Fibroblast of skin of right biceps (primary cell): ENCODE data around the gene RTN3.

Experiments
- DNase-seq: peaks from one replicate; pipeline ENCODE4 v3.0.0-alpha.2; 2013

RTN3 gene

GRCh38 chr11:63738720-63739360, 57.5 kb downstream of the RTN3 start:
- peak; percentile 72 for DNase-seq

DNA sequence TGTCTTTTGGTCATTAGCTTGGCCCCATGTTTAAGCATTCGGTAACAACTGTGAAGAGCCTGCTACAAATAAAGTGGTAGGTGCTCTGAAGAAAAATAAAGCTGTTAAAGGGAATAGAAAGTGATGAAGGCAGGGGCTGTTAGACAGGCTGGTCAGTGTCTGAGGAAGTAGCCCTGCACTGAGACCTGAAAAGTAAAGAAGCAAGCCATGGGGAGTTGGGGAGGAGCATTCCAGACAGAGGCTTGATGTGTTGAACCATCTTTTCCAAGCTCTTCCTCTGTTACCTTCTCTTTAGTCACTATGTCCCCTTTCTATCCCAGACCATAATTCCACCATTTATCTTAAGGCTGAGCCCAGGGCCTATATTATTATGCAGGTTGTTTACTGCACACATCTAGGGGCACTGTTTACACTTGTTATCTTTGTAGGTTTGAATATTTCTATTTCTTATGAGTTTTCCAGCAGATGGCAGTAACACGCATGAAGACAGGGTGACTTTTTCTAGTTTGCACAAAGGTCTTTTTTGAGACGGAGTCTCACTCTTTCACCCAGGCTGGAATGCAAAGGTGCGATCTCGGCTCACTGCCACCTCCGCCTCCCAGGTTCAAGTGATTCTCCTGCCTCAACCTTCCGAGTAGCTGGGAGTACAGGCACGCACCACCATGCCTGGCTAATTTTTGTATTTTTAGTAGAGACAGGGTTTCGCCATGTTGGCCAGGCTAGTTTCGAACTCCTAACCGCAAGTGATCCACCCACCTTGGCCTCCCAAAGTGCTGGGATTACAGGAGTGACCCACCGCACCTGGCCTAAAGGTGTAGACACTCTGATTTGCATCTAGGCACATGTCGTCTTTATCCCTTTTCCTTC, 64.2 kb downstream of the RTN3 start:
- no peak for DNase-seq

- peak; percentile 28 for DNase-seq
These were observed 65.7 kb downstream of the RTN3 start for GRCh38 chr11:63747011-63747410.

GRCh38 chr11:63749624-63750023, 68.3 kb downstream of the RTN3 start:
- DNase-seq, result no peak

DNA sequence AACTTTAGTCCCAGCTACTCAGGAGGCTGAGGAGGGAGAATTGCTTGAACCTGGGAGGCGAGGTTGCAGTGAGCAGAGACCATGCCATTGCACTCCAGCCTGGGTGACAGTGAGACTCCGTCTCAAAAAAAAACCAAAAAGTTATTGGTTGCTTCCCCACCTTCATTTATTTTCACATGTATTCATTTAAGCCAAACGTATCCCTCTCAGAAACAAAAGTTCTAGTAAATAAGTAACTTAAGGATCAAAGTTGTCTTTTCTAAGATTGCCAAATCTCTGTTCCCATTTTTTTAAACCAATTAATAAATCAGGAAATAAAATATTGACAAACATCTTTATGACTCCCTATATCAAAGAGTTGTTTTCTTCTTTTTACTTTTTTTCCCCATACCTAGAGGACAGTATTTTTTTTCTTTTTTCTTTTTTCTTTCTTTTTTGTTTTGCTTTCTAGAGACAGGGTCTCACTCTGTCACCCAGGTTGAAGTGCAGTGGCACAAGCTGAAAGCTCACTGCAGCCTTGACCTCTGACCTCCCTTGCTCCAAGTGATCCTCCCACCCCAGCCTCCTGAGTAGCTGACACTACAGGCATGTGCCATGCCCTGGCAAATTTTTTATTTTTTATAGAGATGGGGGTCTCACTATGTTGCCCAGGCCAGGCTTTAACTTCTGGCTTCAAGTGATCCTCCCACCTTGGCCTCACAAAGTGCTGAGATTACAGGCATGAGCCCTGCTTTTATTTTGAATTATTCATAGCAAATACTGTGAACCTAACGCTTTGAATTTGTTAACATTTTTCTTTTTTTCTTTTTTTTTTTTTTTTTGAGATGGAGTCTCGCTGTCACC, 75.8 kb downstream of the RTN3 start:
- DNase-seq, result no peak

- DNase-seq, result no peak
These were observed 79.3 kb downstream of the RTN3 start for GRCh38 chr11:63760487-63761079.

- no peak for DNase-seq
These were observed 79.9 kb downstream of the RTN3 start for GRCh38 chr11:63761188-63761587.

GRCh38 chr11:63761931-63762653, 80.8 kb downstream of the RTN3 start:
- DNase-seq, result no peak

- no peak for DNase-seq
These were observed 81.6 kb downstream of the RTN3 start for GRCh38 chr11:63762654-63763495.

DNA sequence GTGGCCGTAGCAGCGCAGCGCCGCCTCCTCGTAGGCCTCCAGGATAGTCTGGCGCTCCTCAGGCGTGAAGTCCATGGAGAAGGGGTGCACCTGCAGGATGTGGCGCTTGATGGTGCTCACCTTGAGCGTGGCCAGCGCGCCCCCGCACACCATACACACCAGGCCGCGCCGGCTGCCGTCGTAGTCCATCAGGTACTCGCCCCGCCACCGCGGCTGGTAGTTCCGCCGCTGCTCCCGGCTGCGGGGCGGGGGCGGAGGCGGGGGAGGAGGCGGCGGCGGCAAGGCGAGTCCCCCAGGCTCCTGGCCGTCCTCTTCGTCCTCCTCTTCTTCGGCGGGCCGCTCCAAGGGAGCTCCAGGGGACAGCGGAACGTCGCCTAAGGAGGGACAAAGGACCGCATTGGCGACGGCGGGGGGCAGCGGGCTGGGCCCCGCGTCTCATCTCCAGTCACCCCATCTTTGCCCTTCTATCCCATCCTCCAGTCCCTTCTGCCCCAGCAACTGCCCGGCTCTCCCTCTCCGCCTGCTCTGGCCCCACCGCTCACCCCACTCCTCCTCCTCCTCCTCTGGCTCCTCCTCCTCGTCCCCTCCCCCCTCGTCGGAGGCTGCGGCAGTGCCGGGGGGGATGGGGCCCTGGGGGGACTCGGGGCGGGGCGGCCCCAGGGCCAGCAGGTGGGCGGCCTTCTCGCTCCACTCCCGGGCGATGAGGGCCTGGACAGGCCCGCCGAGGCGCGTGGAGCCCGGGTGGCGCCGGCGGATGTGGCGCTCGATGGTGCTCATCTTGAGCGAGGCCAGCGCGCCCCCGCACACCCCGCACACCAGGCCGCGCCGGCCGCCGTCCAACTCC, 82.4 kb downstream of the RTN3 start:
- no peak for DNase-seq

DNA sequence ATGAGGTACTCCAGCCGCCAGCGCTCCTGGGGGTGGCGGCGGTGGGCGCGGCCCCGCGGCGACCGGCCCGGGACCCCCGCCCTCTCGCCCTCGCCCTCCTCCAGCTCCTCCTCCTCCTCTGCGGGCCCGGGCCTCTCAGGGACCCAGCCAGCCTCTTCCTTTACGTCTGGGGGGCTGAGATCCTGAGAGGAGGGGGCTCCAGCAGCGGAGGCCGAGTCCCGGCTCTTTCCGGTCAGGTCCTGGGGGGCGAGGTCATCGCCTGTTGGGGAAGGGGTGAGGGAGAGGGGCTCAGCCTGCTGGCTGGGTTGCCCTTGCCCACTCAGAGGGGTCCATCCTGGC, 83.0 kb downstream of the RTN3 start:
- no peak for DNase-seq

GRCh38 chr11:63764679-63765647, 83.7 kb downstream of the RTN3 start:
- DNase-seq, result no peak

- DNase-seq, result no peak
These were observed 84.5 kb downstream of the RTN3 start for GRCh38 chr11:63765688-63766241.

DNA sequence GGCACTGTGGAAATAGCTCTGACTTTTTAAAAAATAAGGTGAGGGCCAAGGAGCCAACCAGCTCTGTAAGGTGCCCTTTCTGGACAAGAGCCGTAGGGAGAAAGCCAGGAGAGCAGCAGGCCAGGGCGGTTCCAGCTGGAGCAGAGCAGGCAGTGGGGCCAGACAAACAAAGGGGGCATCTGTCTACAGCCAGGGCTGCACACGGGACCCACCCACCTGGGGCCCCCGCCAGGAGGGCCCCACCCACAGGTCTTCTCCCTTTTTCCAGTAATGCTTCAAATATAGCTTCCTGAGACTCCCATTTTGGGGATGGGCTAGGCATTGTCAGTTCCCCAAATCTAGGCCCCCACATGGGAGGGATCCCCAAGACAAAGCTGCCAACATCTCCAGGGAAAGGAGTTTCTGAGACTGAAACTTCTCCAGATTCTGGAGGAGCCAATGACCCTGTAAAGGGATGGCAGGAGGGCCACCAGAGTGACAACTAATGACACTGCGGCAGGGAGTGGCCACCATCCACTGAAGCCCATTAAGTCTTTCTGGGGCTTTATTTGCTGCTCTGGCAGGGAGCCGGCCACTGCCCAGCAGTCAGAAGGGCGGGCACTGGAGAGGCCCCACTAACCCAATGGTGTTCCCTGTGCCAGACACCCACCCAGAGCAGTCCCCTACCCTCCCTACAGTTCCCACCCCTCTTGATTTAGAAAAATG, 85.4 kb downstream of the RTN3 start:
- no peak for DNase-seq

- DNase-seq, result no peak
These were observed 85.9 kb downstream of the RTN3 start for GRCh38 chr11:63767267-63767564.

DNA sequence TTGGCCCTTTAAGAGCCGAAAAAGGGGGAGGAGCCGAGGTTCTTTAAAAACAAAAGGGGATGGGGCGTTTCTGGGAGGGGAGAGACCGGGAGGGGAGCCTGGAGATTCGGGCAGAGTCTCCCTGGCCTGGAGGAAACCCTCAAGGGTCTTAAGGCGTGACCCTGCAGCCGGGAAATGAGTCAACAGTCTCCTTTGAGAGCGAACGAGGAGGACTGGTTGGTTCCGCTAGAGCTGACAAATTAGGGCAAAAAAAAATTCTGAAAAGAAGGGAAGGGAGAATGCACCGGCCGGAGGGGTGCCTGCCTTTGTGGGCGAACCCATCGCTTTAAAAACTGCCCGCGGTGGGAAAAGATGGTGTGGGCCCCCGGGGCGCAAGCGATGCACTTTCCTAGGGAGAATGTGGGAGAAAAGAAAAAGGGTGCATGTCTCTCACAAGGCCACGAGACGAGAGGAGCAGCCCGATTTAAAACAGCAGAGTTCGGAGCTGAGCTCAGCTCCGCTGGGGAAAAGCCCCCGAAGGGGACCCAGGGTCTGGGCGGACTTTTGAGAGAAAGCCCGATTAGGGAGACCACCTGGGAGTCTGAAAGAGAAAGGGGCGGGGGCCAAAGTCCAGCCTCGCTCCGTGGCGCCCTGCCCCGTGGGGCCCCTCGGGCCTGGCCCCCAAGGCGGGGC, 86.4 kb downstream of the RTN3 start:
- DNase-seq, result peak; percentile 76

DNA sequence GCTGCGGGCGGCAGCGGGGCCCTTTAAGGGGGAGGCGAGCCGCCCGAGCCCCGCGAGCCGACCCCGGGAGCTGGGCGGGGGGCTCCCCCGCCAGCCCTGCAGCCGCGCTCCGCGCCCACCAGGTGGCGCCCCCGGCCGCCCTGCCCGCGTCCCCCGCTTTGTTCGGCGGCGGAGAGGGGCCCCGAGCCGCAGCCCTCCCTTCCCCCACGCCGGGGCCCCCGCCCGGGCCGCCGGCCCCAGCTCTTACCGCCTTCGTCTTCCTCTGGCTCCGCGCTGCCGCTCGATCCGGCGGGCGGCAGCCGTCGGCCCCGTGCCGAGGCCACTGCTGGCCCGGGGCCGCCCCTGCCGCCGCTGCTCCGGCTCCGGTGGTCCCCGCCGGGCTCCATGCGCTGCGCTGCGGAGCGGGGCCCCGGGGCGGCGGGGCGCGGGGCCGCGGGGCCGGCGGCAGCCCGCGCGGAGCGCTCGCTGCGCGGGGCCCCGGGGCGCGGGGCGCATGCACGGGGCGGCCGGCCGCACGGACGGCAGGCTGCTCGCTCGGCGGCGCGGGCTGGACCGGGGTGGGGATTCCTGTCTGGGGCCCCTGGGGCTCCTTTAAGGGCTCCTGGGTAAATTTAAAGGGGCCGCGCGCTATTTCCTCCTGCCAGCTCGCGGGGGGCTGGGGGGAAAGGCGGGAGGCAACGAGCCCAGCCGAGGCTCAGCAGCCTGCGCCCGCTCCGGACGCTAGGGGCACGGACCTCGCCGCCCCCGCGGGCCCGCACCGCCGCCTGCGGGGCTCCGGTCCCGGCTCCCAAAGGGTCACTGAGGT, 87.1 kb downstream of the RTN3 start, which contains the start of gene ZFTA:
TSS of gene ZFTA (minus strand) at position 539 of the 805 bp plus-strand sequence. CDS start at position 386, 153 bp downstream.
- peak; percentile 73 for DNase-seq
